Peyer's patch (tissue), 4 donors: Measurements from ENCODE around the gene GAS2L1.

Experiments used
- POLR2A ChIP-seq, 2 donors: fragments of 450-650 bp; IDR thresholded peaks; one replicate each; pipeline ENCODE4 v1.5.1; 2017; ENCODE audit warnings: antibody characterized with exemption in 2 of 2, mild to moderate bottlenecking in 2 of 2, moderate library complexity in 2 of 2
- TF ChIP-seq, protein P1 (sequence below), 6 experiments: fragments of 450-650 bp in 4 of 6; fragments of 200-600 bp in 2 of 6; sonication (generic) in 1 of 6; IDR thresholded peaks; one replicate each; pipeline ENCODE4 v1.5.1; 2017 to 2019; ENCODE audit warnings: antibody characterized with exemption in 6 of 6, mild to moderate bottlenecking in 3 of 6, moderate library complexity in 1 of 6

DNA sequence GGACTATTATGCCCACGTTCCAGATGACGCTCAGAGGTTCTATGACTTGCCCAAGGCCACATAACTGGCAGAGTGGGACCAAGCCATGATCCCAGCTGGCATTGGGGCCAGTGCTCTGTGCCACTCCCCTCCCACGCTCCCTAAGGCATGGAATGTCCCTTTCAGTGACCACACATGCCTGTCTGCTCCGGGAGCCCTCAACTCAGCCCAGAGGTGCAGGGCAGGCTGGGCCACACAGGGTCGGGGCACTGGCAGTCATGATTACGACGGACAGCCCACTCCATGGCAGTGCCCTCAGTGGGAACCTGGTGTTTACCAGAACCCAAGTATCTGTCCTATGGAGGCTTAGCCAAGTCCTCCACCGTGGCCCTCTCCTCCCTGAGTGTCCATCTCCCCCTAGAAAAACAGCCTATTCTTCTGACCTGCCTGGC, 48.7 kb upstream of the GAS2L1 start:
- TF ChIP-seq, protein P1, sequence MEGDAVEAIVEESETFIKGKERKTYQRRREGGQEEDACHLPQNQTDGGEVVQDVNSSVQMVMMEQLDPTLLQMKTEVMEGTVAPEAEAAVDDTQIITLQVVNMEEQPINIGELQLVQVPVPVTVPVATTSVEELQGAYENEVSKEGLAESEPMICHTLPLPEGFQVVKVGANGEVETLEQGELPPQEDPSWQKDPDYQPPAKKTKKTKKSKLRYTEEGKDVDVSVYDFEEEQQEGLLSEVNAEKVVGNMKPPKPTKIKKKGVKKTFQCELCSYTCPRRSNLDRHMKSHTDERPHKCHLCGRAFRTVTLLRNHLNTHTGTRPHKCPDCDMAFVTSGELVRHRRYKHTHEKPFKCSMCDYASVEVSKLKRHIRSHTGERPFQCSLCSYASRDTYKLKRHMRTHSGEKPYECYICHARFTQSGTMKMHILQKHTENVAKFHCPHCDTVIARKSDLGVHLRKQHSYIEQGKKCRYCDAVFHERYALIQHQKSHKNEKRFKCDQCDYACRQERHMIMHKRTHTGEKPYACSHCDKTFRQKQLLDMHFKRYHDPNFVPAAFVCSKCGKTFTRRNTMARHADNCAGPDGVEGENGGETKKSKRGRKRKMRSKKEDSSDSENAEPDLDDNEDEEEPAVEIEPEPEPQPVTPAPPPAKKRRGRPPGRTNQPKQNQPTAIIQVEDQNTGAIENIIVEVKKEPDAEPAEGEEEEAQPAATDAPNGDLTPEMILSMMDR (IDR thresholded peaks at IDR 0.05) = no peak
- no peak for TF ChIP-seq POLR2A (IDR thresholded peaks at IDR 0.05)
